ENCODE measurements around the gene SIGLEC11.
"Not testable (repeated sequence)": the region's sequence is repeated elsewhere in the genome, so short reads cannot be mapped to it uniquely, and the experiment has no call there.

The SIGLEC11 gene

DNA sequence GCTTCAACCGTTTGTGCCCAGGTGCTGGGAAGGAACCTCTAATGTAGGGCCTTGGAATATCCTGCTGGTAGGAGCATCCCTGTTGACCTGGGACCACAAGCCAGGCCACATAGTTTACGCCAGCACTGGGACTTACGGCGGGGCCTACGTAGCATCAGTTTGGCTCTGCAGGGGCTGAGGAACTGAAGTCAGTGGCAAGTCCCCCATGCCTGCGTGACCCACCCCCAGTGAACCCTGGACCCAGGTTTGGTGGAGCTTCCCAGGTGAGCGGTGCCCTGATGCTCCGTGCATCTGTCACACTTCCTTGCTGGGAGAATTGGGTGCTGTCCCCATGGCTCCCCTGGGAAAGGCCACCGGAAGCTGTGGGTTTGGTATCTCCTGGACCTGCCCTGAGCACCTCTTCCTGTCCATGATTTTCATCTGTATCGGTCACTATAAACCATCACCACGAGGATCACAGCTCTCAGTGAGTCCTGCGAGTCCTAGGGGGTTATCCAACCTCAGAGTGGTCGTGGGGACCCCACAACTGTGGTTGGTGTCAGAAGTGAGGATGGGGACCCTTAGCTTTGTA lies 9.9 kb downstream of the SIGLEC11 start:
- no peak for DNase-seq

DNA sequence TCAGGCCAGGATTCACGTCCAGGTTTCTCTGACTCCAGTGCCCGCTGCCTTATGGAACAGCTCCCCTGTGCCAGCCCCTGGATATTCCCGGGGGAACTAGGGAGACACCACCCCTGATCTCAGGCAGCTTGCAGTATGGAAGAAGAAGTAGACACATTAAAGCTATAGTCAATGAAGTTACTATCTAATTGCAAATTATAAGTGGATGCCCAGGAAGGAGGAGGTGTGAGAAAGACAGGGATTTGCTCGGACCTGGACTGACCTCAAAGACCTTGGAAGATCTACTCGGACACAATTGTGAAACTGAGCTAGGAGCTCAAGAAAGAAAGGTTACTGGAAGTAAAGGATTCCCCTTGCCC lies 10.4 kb downstream of the SIGLEC11 start:
- DNase-seq, result no peak

- no peak for DNase-seq
Measured at GRCh38 chr19:49949742-49950589, 11.0 kb downstream of the SIGLEC11 start.

DNA sequence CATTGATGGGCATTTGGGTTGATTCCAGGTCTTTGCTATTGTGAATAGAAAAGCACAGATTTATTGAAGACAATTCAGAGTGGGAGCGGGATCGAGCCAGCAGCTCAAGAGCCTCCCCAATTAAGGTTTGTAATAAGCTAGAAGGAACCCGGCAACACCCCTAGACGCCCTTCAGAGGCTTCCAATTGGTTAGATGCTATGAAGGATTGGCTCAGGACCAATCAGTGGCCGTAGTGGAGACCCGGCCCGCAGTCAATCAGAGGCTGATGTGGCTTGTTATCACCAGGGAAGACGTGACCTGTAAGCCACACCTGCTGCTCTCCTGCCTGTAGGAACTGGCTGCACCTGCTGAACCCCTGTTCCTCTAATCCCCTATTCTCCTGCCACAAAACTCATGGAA lies 14.6 kb downstream of the SIGLEC11 start:
- DNase-seq, result no peak

- not testable (repeated sequence) for DNase-seq
Measured at GRCh38 chr19:49944567-49944966, 16.4 kb downstream of the SIGLEC11 start.

GRCh38 chr19:49940482-49940791 lies 20.5 kb downstream of the SIGLEC11 start:
- no peak for DNase-seq

DNA sequence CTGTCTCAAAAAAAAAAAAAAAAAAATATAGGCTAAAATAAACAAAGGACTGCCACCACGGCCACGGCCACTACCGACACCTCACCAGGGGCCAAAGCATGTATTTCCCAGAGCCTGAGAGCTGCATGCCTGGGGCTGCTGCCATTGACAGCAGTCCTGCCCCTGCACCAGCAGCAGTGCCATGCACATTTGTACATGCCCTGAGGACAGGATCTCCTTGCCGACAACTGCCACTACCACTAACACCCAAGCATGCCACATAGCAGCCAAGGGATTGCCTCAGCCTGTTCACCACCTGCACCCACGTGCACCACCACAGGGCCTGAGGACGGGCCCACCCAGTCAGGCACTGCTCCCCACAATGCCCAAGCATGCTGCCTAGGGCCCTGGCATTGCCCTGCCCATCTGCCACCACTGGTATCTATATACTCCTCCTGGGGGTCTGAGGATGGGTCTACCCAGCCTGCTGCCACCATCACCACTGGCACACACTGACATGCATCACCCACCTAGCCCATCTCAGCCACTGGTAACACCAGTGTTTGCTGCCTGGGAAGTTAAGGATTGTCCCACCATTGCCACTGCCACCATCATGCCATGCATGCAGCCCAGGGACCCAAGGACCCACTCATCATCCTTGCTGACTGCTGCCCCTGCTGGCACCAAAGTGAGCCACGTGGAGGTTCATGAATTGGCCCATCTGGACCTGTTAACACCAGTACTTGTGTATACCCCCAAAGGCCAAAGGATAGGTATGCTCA lies 21.1 kb downstream of the SIGLEC11 start:
- no peak for DNase-seq

DNA sequence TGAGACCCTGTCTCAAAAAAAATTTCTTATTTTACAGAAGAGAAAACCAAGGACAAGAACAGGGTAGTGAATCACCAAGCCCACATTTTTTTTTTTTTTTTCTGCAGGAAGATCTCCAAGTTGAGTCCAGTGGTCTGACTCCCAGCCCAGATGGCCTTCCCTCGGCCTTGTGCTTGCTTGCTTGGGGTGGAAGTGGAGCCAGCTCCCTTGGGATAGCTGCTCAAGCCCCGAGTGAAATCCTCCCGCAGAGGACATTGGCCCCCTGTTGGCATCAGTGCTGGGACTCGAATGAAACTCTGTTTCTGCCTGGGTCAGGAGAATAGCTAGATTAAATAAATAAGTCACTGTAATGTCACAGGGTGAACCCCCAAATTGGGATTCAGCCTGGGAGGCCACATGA lies 22.3 kb downstream of the SIGLEC11 start:
- no peak for DNase-seq

GRCh38 chr19:49937750-49938381 lies 23.1 kb downstream of the SIGLEC11 start:
- peak; percentile 61 to 87 for DNase-seq

GRCh38 chr19:49936549-49936948 lies 24.4 kb downstream of the SIGLEC11 start:
- no peak for DNase-seq

- no peak for DNase-seq
Measured at GRCh38 chr19:49933643-49934042, 27.3 kb downstream of the SIGLEC11 start.

- no peak for DNase-seq
Measured at GRCh38 chr19:49932731-49933131, 28.2 kb downstream of the SIGLEC11 start.

GRCh38 chr19:49932041-49932451 lies 28.9 kb downstream of the SIGLEC11 start:
- no peak for DNase-seq

GRCh38 chr19:49931293-49932040 lies 29.5 kb downstream of the SIGLEC11 start:
- no peak for DNase-seq

DNA sequence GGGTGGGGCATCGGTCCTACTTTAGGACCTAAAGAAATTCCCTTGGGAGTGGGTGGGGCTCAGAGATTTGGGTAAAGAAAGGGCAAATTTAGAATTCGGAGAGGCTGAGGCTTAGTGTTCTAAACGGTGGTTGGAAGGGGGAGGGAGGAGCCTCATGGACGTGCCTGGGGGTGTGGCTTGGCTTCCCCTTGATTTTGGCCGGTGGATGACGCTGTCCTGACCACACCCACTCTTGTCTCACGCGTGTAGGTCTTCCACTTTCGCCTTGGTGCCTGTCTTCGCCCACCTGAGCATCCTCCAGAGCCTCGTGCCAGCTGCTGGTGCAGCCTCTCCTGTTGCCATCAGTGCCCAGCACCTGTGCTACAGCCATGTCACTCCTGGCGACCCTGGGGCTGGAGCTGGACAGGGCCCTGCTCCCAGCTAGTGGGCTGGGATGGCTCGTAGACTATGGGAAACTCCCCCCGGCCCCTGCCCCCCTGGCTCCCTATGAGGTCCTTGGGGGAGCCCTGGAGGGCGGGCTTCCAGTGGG lies 30.4 kb downstream of the SIGLEC11 start:
- DNase-seq, result peak; percentile 58 to 61

DNA sequence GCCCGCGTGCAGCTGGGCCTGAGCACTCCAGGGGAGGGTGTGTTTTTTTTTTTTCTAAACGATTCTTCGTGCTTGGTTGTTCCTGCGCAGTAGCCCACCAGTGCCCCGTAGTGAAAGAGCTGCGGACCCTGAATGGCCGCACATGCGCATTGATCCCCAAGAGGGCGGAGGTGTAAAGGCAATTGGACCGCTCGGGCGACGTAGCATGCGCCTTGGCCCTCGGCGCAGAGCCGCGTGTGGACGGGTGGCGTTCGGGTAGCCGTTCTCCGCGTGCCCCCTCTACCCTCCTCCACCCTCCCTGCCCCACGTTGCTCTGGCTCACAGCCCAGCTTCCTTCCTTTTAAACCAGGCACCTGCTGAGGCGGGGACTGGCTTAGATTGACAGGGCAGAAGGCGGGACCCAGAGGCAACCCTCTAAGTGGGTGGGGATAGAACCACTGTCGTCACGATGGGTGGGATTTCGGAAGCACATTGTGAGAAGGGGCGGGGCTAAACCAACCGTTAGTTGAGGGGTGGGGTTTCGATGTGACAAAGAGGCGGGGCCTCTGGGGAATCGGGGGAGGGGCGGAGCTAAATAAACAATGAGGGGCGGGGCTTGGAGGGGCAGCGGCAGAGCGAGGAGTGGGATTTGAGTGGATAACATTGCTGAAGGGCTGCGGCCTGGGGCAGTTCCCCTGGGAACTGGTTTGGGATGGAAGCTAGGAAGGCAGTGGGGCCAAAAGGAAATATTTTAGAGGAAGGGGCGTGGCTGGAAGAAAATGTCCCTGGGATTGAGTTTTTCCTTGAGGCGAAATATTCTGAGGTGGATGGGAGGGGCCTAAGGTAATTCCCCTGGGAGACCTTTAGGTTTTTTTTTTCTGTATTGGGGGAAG lies 31.1 kb downstream of the SIGLEC11 start:
- DNase-seq, result peak; percentile 91 to 98

DNA sequence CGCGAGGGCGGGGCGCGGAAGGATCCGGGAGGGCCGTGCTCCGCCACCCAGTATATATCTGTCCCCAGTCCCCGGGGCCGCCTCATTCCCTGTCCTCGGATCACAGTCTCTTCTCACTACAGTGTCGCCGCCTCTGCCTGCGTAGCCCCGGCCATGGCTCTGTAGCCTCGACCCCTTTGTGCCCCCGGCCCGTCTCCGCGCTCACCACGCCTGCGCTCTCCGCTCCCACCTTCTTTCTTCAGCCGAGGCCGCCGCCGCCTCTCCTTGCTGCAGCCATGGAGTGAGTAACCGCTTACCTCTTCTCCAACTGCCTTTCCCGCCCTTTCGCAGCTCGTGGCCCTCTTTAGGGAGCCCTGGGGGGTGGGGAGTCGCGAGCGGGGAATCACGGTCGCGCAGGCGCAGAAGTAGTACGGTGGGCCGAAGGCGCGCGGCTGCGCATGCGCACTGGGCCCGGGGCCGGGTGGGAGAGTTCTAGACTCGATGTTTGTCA lies 31.8 kb downstream of the SIGLEC11 start, which contains the start of the genes ATF5 and NUP62:
Gene ATF5, plus strand, starts transcription at position 85 of the 490 bp plus-strand sequence. CDS start 1,646 bp downstream, outside the sequence.
Gene NUP62, minus strand, starts transcription at position 384 of the 490 bp plus-strand sequence. CDS start 19,697 bp downstream, outside the sequence.
- peak; percentile 91 to 95 for DNase-seq

- DNase-seq, result no peak
Measured at GRCh38 chr19:49927526-49928264, 33.3 kb downstream of the SIGLEC11 start.

DNA sequence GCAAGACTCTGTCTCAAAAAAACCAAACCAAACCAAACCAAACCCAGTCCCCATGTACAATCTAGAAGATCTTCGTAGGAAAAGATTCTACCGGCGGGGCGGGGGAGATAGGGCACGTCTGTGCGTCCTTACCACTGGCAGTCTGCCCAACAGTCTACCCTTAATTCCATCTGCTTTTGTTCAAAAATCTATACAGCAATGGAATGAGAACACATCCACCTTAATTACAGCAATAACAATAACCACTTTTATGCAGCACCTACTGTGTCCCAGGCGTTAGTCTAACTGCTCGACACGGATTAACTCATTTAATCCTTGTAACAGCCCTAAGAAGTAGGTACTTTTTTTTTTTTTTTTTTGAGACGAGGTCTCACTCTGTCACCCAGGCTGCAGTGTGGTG lies 34.5 kb downstream of the SIGLEC11 start:
- DNase-seq, result no peak

DNA sequence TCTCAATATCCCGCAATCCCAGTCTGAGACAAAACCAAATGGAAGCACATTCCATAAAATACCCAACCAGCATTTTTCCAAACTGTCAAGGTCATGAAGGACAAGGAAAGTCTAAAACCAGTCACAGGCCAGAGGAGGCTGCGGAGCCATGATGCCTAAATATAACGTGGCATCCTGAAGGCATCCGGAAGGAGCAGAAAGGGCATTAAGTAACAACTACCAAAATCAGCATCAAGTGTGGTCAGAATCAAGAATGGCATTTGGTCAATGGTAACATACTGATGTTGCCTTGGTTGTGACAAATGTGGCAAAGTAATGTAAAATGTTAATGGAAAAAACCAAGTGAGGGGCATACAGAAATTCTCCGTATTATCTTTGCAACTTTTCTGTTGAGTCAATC lies 35.5 kb downstream of the SIGLEC11 start:
- DNase-seq, result no peak

Measured in NCI-H1930 (cell line).